PC-3 (cell line): ENCODE data around the gene NTRK2. TPM values are rescaled to one million over a fixed set of nuclear protein-coding genes. Genes with fewer than 3 reads are reported as not detected.
A peak's percentile ranks its signal among the peaks of the same experiment; 100 is the strongest.

Source experiments
- ATAC-seq: fragments of 200-7000 bp; cut with Tn5 transposase; 2 replicates; pipeline ENCODE4 v1.9.1; 2020; ENCODE audit warnings: mild to moderate bottlenecking, moderate library complexity
- Bru-seq: library from RNA; stranded (reverse); fragments of 400-500 nt; gene quantifications from one replicate; lab custom pipeline; 2021; lab: Mats Ljungman, UMichigan
- BruChase-seq, 2 experiments: library from RNA; stranded (reverse); fragments of 400-500 nt; gene quantifications; one replicate each; lab custom pipeline; 2021; lab: Mats Ljungman, UMichigan
- BruUV-seq: library from RNA; stranded (reverse); fragments of 400-500 nt; replicated peaks from 2 replicates; lab custom pipeline; 2021; lab: Mats Ljungman, UMichigan
- CTCF ChIA-PET: fragments of 300-600 bp; sonication (Branson Sonifier 250); formaldehyde crosslinking; loops from one replicate; lab custom pipeline; 2022; ENCODE audit warnings: antibody characterized with exemption; lab: Charles Lee
- POLR2A ChIA-PET: fragments of 300-600 bp; sonication (Branson Sonifier 250); formaldehyde crosslinking; loops from one replicate; lab custom pipeline; 2022; ENCODE audit warnings: antibody characterized with exemption; ENCODE audit not compliant: unreplicated experiment; lab: Charles Lee
- DNase-seq: peaks from one replicate; pipeline ENCODE4 v3.0.0-alpha.2; 2015
- H2AFZ ChIP-seq: fragments of 300-600 bp; sonication (generic); 2 replicates; pipeline ENCODE4 v1.6.0; 2016; ENCODE audit warnings: antibody characterized with exemption, low read length
- H3F3A ChIP-seq: fragments of 300-600 bp; sonication (generic); one replicate; pipeline ENCODE4 v1.6.0; 2017; ENCODE audit warnings: antibody characterized with exemption, low read length, control low read depth, mild to moderate bottlenecking; ENCODE audit not compliant: unreplicated experiment
- H3K27ac ChIP-seq: fragments of 300-600 bp; sonication (generic); 2 replicates; pipeline ENCODE4 v1.5.1; 2016; ENCODE audit warnings: mild to moderate bottlenecking, low read length
- H3K27me3 ChIP-seq: fragments of 300-600 bp; sonication (generic); 2 replicates; pipeline ENCODE4 v1.6.1; 2016; ENCODE audit warnings: low read length, mixed read lengths
- H3K36me3 ChIP-seq: fragments of 300-600 bp; sonication (generic); 2 replicates; pipeline ENCODE4 v1.6.1; 2016; ENCODE audit warnings: low read depth, mixed run types, low read length, mixed read lengths
- H3K4me1 ChIP-seq: fragments of 300-600 bp; sonication (generic); 2 replicates; pipeline ENCODE4 v1.5.1; 2016; ENCODE audit warnings: low read length; ENCODE audit not compliant: insufficient read depth
- H3K4me2 ChIP-seq: fragments of 300-600 bp; sonication (generic); 2 replicates; pipeline ENCODE4 v1.6.0; 2016; ENCODE audit warnings: low read length
- H3K4me3 ChIP-seq: fragments of 300-600 bp; sonication (generic); 2 replicates; pipeline ENCODE4 v1.5.1; 2016; ENCODE audit warnings: mild to moderate bottlenecking, low read length, mixed read lengths
- H3K79me2 ChIP-seq: fragments of 300-600 bp; sonication (generic); 2 replicates; pipeline ENCODE4 v1.6.1; 2017; ENCODE audit warnings: low read length, mixed read lengths
- H3K9ac ChIP-seq: fragments of 300-600 bp; sonication (generic); 2 replicates; pipeline ENCODE4 v1.6.0; 2016; ENCODE audit warnings: mild to moderate bottlenecking, low read length
- H3K9me2 ChIP-seq: fragments of 300-600 bp; sonication (generic); replicated peaks from 2 replicates; pipeline ENCODE4 v1.6.1; 2016; ENCODE audit warnings: mixed run types, low read length, mixed read lengths
- H3K9me3 ChIP-seq: fragments of 300-600 bp; sonication (generic); 2 replicates; pipeline ENCODE4 v1.6.1; 2016; ENCODE audit warnings: low read length, mixed read lengths
- H4K20me1 ChIP-seq: fragments of 300-600 bp; sonication (generic); 2 replicates; pipeline ENCODE4 v1.6.1; 2016; ENCODE audit warnings: low read length, mixed read lengths
- CTCF ChIP-seq: fragments of 300-600 bp; sonication (generic); conservative IDR thresholded peaks from 2 replicates; pipeline ENCODE4 v1.5.1; 2017; ENCODE audit warnings: antibody characterized with exemption, low read depth, mild to moderate bottlenecking, low read length
- EZH2 ChIP-seq: fragments of 300-600 bp; sonication (generic); IDR thresholded peaks from one replicate; pipeline ENCODE4 v1.6.1; 2017; ENCODE audit warnings: antibody characterized with exemption, mild to moderate bottlenecking, low read length; ENCODE audit not compliant: unreplicated experiment
- EZH2phosphoT487 ChIP-seq: fragments of 300-600 bp; sonication (generic); IDR thresholded peaks from 2 replicates; pipeline ENCODE4 v1.6.1; 2018; ENCODE audit warnings: mild to moderate bottlenecking, antibody characterized with exemption, low read length, borderline replicate concordance
- intact Hi-C: fragments of 100-400 bp; cut with micrococcal nuclease; formaldehyde crosslinking; loops from 2 replicates; pipeline ENCODE4 v1.9.0; 2023
- long read RNA-seq: library from polyadenylated mRNA; unstranded; transcript quantifications from one replicate; pipeline ENCODE4 v2.0.0, GENCODE V29; 2021; ENCODE audit not compliant: unreplicated experiment
- total RNA-seq: library from RNA; depleted of rRNA; stranded (reverse); fragments of >200 nt; gene quantifications from 2 replicates; pipeline ENCODE4 v1.2.3, GENCODE V29; 2014; rRNA removed

The NTRK2 gene
- total RNA-seq: not detected in 2 replicates
- percentile 2 among the genes with signal in this experiment for Bru-seq, nascent RNA
- percentile 1 among the genes with signal in this experiment for BruChase-seq, experiment 1, labeled RNA remaining after a 6-hour chase
- BruChase-seq, experiment 2, labeled RNA remaining after a 2-hour chase: percentile 2 among the genes with signal in this experiment
- long read RNA-seq: 0 reads

GRCh38 chr9:84669288-84670137 lies at the start of gene NTRK2:
Gene NTRK2, plus strand, starts transcription at chr9:84669729. Its CDS starts 1,020 bp downstream, at chr9:84670749.
- POLR2A ChIA-PET: no interaction called here
- Histone ChIP-seq H3K36me3 (no peaks in the 10 kb centered on the region), H3K27ac (no peak within 1 kb of the TSS), H3K9ac (no peak within 1 kb of the TSS), H3K79me2 (no peaks in the 10 kb centered on the region), H2AFZ (peak within 1 kb of the TSS; percentile 38; the same call in 1 of the 2 replicates), H3K9me3 (no peaks in the 10 kb centered on the region), H3K27me3 (peaks cover 13% of the 10 kb centered on the region), H3K4me3 (peak within 1 kb of the TSS; percentile 43), H4K20me1 (no peaks in the 10 kb centered on the region), H3K4me2 (peak within 1 kb of the TSS; percentile 49), H3F3A (no peaks in the 10 kb centered on the region), H3K4me1 (no peaks in the 10 kb centered on the region), H3K9me2 (no peaks in the 10 kb centered on the region)
- intact Hi-C loops: no loop called here
- DNase-seq: no peak
- CTCF ChIA-PET: no interaction called here
- BruUV-seq: no TSS peak
- TF ChIP-seq EZH2 (no peak), CTCF (no peak), EZH2phosphoT487 (no peak)
- no peak for ATAC-seq

- no peaks in the 10 kb centered on the region for H3F3A ChIP-seq
- no peaks in the 10 kb centered on the region for H3K79me2 ChIP-seq
- no peak overlapping the region for H3K9ac ChIP-seq
- CTCF ChIA-PET: no interaction called here
- no peaks in the 10 kb centered on the region for H4K20me1 ChIP-seq
- H3K4me2 ChIP-seq: no peak overlapping the region
- H3K27ac ChIP-seq: no peak overlapping the region
- POLR2A ChIA-PET: no interaction called here
- BruUV-seq: no TSS peak
- no peak for TF ChIP-seq EZH2phosphoT487
- TF ChIP-seq CTCF: no peak
- TF ChIP-seq EZH2: no peak
- intact Hi-C loops: no loop called here
- H3K27me3 ChIP-seq: no peaks in the 10 kb centered on the region
- H3K9me3 ChIP-seq: no peaks in the 10 kb centered on the region
- H3K36me3 ChIP-seq: no peaks in the 10 kb centered on the region
- no peak for ATAC-seq
- no peaks in the 10 kb centered on the region for H3K9me2 ChIP-seq
- DNase-seq: no peak
- no peak overlapping the region for H2AFZ ChIP-seq
- no peak overlapping the region for H3K4me3 ChIP-seq
- H3K4me1 ChIP-seq: no peaks in the 10 kb centered on the region
Measured at GRCh38 chr9:84620338-84620737, 49.2 kb upstream of the NTRK2 start.
